ENCODE data around the gene ZNF543.
A peak's percentile ranks its signal among the peaks of the same experiment; 100 is the strongest.
"Not testable (repeated sequence)": the region's sequence is repeated elsewhere in the genome, so short reads cannot be mapped to it uniquely, and the experiment has no call there.

ZNF543 gene

DNA sequence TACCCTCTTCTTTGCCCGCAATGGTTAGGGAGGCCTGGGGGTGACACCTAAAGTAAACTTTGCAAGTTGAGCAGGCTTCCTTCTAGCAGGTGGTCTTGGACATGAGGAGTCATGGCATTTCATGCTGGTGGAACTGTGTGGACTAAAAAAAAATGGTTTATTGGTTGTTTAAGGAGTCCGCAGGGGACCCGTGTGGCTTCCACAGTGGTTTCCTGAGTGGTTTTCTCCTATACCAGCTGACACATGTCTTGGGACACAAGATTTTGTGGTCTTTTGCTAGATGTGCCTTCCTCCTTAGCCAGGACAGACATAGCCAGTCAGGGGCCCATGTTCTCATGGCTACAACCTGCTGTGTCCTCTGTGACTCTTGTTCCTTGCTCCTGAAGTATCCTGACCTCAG, 1.5 kb downstream of the ZNF543 start:
- FAIRE-seq = no peak

DNA sequence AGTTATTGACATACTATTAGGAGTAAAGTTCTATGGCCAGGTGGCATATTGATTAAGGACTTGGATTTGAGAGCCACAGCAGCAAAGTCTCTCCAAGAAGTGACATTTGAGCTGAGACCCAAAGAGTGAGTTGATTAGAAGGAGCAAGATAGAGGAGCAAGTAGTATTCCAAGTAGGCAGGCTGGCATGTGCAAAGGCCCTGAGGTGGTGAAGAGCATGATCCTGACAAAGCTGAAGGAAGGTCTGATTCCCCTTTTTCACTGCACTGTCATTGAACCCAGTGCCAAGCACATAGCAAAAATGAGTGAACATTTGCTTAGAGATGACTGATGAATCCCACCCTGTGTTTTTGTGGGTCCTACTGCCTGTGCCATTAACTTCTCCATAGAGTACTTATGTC, 4.7 kb downstream of the ZNF543 start:
- FAIRE-seq = no peak

DNA sequence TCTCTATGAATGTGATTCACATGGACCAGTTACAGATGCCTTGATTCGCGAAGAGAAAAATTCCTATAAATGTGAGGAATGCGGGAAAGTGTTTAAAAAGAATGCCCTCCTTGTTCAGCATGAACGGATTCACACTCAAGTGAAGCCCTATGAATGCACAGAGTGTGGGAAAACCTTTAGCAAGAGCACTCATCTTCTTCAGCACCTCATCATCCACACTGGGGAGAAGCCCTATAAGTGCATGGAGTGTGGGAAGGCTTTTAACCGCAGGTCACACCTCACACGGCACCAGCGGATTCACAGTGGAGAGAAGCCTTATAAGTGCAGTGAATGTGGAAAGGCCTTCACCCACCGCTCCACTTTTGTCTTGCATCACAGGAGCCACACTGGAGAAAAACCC, 7.7 kb downstream of the ZNF543 start:
- FAIRE-seq = no peak

DNA sequence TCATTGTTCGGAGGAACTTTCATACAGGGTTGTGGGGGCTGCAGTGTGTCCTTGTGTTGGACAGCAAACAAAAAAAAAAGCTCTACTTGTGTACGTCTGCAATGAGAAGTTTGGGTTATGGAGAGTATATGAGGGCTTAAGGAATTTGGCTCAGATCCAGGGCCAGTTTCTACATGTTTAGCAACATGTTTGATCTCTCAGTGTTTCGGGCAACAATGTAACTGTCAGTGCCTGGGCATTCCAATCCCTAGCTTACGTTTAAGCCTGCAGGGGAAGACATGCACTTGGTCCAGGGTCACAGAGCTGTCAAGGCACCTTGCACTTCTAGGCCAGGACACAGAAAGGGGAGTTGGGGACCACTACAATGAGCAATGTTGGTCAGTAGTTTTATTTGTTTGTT, 13.9 kb downstream of the ZNF543 start:
- no peak for FAIRE-seq

DNA sequence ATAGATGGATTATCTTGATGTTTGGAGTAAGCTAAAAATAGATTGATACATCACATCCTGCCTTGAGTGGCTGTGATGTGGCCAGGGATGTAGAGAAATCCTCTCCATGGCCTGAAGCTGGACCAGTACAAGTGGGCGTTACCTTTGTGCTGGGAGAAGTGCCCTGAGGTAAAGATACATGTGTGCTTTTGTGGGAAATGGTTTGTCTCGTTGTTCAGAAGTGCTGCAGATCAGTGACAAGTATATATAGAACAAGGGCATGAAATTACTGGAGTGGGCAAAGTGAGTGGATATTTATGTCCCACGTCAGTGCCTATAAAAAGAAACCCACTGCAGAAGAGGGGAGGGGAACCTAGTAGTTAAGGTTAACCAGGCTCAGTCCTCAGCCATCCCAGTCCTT, 18.6 kb downstream of the ZNF543 start:
- no peak for FAIRE-seq

DNA sequence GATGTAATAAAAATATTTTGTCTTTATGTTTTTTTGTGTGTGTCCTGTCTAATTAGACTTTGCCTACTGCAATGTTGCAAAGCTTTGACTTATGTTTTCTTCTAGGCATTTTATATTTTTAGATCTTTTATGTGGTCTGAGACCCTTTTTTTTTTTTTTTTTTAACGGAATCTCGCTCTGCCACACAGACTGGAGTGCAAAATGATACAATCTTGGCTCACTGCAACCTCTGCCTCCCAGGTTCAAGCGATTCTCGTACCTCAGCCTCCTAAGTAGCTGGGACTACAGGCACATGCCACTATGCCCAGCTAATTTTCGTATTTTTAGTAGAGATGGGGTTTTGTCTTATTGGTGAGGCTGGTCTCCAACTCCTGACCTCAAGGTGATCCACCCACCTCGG, 22.3 kb downstream of the ZNF543 start:
- no peak for FAIRE-seq

DNA sequence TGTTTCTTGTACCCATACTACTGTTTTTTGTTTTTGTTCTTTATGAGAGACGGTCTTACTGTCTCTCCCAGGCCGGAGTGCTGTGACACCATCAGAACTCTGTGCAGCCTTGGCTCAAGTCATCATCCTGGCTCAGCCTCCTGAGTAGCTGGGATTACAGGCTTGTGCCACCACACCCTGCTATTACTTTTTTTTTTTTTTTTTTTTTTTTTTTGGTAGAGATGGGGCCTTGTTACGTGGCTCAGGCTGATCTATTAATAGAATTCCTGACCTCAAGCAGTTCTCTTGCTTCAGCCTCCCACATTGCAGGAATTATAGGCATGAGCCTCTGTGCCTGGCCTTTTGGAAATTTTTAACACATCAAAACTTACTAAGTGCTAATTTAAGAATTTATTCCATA, 27.9 kb downstream of the ZNF543 start:
- FAIRE-seq = no peak

DNA sequence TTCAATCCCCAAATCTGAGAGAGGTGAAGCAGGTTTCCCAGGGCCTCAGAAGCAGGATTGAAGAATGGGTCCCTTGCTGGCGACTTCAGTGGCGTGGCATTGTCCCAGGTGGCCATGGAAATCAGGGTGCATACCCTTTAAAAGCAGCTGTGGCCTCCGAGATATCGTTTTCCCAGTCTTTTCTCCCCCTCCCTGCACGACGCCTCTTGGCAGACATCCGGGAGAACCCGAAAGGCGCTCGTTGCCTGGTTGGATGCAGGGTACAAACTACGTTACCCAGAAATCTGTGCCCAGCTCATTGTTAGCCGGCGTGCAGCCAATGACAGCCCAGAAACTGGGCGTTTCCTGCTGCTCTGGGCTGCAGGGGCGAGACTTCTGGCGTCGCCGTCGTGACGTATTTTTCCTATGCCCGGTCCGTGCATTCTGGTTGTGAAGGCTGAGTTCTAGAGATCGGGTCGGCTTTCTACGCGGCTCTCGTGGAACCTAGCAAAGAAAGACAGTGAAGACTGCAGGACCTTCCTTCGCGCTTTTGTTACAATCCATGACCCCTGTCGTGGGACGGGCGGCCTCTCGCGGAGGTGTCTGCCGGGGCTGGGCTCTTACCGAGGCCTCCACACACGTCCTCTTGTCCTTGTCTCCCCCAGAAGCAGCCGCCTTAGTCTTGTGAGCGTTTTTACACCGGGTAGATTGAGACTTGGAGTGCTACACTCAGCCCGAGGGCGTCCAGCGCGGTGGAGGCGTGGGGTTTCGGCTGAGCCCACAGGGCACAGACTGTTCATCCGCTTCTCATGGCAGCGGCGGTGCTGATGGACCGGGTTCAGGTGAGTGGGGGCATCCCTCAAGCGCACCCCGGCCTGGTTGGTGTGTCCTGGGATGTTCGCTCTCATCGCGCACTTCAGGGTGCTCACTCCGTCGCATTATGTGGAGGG, 30.9 kb downstream of the ZNF543 start, which contains the start of gene ZNF304:
Gene ZNF304 (plus strand): TSS at position 395 of the 929 bp plus-strand sequence. CDS start 394 bp downstream, at position 789.
- peak; percentile 98 for FAIRE-seq

DNA sequence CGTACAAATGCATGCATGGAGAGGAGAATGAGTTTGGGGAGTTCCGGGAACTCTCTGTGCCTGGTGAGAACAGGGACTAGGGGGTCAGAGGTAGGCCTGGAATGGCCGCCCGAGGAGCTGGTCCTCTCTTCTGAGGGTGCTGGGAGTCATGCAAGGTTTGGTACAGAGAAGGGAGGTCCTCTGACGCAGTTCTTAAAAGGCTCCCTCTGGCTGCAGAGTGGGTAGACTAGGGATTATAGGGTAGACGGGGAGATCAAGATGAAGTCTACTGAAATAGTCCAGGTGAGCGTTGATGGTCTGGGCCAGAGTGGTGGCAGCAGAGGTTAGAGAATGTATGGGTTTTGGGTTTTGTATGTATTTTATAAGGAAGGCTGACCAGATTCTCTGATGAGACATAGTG, 31.6 kb downstream of the ZNF543 start:
- no peak for FAIRE-seq

DNA sequence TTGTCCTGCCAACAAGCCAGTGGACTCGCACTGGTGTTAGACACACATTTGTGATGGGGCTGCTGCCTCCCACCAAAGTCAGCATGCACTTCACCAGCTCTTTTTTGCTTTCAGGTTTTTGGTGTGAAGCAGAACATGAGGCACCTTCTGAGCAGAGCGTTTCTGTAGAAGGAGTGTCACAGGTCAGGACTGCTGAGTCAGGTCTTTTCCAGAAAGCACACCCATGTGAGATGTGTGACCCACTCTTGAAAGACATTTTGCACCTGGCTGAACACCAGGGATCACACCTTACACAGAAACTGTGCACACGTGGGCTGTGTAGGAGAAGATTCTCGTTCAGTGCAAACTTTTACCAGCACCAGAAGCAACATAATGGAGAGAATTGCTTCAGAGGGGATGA, 35.6 kb downstream of the ZNF543 start:
- FAIRE-seq = no peak

DNA sequence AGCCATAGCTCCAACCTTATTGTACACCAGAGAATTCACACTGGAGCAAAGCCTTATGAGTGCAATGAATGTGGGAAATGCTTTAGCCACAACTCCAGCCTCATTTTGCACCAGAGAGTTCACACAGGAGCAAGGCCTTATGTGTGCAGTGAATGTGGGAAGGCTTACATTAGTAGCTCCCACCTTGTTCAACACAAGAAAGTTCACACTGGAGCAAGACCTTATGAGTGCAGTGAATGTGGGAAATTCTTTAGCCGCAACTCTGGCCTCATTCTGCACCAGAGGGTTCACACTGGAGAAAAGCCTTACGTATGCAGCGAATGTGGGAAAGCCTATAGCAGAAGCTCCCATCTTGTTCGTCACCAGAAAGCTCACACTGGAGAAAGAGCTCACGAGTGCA, 37.1 kb downstream of the ZNF543 start:
- no peak for FAIRE-seq

DNA sequence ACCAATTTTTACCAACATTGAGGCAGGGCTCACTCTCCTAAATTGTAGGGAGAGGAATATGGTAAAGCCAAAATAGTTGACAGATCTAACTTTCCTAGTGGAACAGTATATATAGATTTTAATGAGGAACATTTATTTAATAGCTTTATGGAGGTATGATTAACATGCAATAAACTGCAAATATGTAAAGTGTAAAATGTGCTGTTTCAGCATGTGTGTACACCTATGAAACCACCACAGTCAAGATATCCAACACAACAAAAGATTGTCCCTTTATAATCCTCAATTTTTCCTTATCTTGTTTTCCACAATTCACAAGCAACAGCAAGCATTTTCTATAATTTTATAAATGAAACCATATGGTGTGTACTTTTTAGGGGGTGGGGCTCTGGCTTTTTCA, 39.0 kb downstream of the ZNF543 start:
- FAIRE-seq = no peak

DNA sequence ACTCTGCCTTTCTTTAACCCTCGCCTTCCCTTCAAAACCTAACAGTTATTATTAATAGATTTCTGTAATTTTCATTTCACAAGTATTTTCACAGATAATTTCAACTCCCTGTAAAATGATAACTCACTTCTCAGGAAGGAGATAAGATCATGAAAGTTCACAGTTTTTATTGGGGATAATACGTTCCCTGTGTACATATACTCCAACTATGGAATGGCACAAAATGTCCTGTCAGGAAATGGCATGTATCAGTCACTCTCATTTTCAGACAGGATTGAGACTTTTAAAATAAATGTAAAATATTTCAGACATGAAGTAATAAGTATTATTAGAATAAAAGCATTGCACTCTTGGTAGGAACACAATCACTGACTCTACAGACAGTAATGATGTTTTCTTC, 42.1 kb downstream of the ZNF543 start:
- no peak for FAIRE-seq

DNA sequence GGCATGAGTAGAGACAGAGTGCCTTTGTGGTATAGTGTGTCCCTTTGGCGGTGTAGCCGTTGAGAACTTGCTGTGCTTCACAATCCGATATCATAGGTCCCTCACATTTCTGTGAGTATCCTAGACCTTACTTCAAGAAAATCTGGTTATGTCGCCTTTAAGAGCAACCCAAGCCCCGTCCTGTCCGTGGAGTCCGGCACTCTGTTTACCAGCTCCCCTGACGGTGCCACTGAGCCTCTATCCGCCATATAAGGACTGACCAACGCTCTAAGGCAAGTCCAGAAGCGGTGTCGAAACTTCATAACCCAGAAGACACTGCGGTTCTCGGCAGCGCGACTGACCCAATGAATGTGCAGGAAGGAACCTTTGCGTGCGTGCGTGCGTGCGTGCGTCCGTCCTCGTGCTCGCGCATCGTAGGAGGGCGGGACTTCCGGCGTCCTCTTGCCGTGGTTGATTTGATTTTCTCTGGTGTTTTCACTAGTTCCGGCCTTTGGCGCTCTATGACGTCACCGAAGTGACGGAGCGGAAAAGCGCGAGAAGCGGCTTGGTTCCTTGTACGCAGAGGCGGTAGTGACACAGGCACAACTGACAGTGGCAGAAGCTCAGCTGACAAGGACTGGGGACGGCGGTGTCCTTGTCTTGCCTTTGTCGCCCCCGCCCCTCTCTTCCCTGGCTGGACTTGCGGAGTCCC, 42.9 kb downstream of the ZNF543 start, which contains the start of the genes TRAPPC2B and ZNF547:
Gene TRAPPC2B (plus strand): TSS at position 555 of the 691 bp plus-strand sequence. CDS start 1,283 bp downstream, outside the sequence.
Gene ZNF547 (plus strand): TSS at position 555 of the 691 bp plus-strand sequence. CDS start 5,005 bp downstream, outside the sequence.
- FAIRE-seq = peak; percentile 99

DNA sequence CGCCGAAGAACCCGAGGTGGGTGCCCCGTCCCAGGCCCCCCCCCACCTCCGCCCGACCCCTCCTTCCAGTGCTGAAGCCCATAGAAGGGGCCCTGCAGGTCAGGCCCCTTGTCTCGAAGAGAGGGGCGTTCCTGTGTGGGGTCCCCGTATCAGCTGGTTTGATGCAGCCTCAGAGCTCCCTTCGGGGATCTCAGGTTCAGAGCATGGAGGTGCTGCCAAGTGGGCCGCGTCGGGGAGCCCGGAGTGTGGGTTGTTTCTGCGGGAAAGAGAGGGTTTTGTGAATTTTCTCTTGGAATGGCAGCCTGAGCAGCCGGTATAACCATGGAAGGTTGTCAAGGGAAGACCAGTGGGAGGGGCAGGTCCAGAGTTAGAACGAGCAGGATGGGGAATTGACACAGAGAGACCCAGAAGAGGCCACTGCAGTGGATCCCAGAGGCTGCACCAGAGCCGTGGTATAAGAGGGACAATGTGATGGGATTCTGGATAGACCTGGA, 43.5 kb downstream of the ZNF543 start:
- no peak for FAIRE-seq

DNA sequence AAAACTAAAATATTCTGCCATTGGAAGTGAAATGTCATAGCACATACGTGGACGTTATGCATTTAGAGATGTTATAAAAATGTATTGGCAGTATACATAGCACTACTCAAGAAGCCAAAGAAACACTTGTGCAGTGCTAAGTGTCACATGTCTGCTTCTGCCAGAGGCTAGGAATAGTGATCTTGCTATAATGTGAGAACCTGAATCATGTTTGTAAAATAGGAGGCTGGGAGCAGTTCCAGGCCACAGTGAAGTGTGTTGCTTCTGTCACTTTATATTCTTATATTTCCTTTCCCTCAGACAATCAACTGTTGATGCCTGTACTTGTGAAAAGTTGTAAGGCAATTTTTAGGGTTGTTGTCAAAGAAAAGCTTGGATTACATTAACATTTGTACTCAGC, 46.5 kb downstream of the ZNF543 start:
- FAIRE-seq = no peak

DNA sequence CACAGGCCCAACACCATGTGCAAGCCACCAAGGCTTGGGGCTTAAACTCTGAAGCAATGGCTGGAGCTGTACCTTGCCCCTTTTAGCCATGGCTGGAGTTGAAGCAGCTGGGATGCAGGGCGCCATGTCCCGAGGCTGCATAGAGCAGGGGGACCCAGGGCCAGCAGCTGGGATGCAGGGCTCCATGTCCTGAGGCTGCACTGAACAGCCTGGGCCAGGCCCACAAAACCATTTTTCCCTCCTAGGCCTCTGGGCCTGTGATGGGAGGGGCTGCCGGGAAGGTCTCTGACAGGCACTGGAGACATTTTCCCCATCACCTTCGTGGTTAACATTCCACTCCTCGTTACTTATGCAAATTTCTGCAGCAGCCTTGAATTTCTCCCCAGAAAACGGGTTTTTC, 53.9 kb downstream of the ZNF543 start:
- FAIRE-seq = no peak

DNA sequence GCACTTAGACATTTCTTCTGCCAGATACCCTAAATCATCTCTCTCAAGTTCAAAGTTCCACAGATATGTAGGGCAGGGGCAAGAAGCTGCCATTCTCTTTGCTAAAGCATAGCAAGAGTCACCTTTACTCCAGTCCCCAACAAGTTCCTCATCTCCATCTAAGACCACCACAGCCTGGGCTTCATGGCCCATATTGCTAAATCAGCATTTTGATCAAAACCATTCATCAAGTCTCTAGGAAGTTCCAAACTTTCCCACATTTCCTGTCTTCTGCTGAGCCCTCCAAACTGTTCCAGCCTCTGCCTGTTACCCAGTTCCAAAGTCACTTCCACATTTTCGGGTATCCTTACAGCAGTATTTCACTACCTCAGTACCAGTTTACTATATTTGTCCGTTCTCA, 54.4 kb downstream of the ZNF543 start:
- not testable (repeated sequence) for FAIRE-seq

DNA sequence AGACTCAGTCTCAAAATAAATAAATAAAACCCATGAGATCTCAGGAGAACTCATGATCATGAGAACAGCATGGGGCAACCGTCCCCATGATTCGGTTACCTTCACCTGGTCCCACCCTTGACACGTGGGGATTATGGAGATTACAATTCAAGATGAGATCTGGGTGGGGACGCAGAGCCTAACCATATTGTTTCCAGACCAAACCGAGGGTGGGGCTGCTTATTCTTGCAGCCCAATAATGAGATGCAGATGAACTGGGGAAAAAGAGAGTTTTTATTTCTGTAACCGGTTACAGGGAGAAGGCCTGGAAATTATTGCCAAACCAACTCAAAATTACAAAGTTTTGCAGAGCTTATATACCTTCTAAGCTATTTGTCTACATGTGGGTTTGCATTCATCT, 55.9 kb downstream of the ZNF543 start:
- no peak for FAIRE-seq

DNA sequence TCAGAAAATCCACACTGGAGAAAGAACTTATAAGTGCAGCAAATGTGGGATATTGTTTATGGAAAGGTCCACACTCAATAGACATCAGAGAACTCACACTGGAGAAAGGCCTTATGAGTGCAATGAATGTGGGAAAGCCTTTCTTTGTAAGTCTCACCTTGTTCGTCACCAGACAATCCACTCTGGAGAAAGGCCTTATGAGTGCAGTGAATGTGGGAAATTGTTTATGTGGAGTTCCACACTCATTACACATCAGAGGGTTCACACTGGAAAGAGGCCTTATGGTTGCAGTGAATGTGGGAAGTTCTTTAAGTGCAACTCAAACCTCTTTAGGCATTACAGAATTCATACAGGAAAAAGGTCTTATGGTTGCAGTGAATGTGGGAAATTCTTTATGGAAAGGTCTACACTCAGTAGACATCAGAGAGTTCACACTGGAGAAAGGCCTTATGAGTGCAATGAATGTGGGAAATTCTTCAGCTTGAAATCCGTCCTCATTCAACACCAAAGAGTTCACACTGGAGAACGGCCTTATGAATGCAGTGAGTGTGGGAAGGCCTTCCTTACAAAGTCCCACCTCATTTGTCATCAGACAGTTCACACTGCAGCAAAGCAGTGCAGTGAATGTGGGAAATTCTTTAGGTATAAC, 57.4 kb downstream of the ZNF543 start:
- FAIRE-seq = no peak

Data from G401.6 (cell line).